Type B pancreatic cell (in vitro differentiated cells): Measurements from ENCODE around the gene CPED1. TPM values are rescaled to one million over a fixed set of nuclear protein-coding genes. Genes with fewer than 3 reads are reported as not detected.
"Not testable (repeated sequence)": the region's sequence is repeated elsewhere in the genome, so short reads cannot be mapped to it uniquely, and the experiment has no call there.

ENCODE experiments used
- DNase-seq: peaks from one replicate; pipeline ENCODE4 v3.0.0; 2021; ENCODE audit warnings: mixed read lengths; ENCODE audit not compliant: unreplicated experiment; ENCODE audit errors: extremely low spot score
- H3K27ac Mint-ChIP-seq: 2 replicates; pipeline ENCODE4 v1.8.0; 2021; ENCODE audit warnings: mild to moderate bottlenecking, mixed read lengths
- H3K27me3 Mint-ChIP-seq: 2 replicates; pipeline ENCODE4 v1.8.0; 2021; ENCODE audit warnings: mixed read lengths
- H3K36me3 Mint-ChIP-seq: 2 replicates; pipeline ENCODE4 v1.8.0; 2021; ENCODE audit warnings: mixed read lengths
- H3K4me1 Mint-ChIP-seq: one replicate; pipeline ENCODE4 v1.8.0; 2021; ENCODE audit warnings: mixed read lengths; ENCODE audit not compliant: unreplicated experiment
- H3K4me3 Mint-ChIP-seq: 2 replicates; pipeline ENCODE4 v1.8.0; 2021; ENCODE audit warnings: mild to moderate bottlenecking, mixed read lengths
- H3K9me3 Mint-ChIP-seq: 2 replicates; pipeline ENCODE4 v1.8.0; 2021; ENCODE audit warnings: mixed read lengths
- total RNA-seq: library from RNA; stranded (reverse); gene quantifications from 2 replicates; pipeline ENCODE4 v1.2.1, GENCODE V29; 2021; ENCODE audit warnings: low replicate concordance
- TF ChIP-seq, protein P1 (sequence below): fragments of 200-600 bp; sonication (generic); conservative IDR thresholded peaks from 2 replicates; pipeline ENCODE4 v1.5.0; 2021; ENCODE audit warnings: antibody characterized with exemption, mild to moderate bottlenecking

CPED1 gene
- total RNA-seq, 1 donor from 2014 or later, result 45.4 TPM

DNA sequence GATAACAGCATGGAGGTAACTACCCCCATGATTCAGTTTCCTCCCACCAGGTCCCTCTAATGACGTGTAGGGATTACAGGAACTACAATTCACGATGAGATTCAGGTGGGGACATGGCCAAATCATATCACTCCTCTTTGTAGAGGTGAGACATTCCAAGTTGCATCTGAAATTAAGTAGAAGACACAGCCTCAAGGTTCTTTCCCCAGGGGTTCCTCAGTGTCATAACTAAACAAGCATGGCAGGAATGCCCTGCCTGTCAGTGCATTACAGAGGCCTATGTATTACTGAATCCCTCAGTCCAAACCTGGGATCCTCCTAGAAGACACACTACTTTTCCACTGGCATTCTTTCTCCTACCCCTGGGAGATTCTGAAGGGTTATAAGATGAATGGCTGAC is 297.7 kb downstream of the CPED1 start:
- Mint-ChIP-seq H3K27me3 (no peaks in the 10 kb centered on the region), H3K4me3 (no peak overlapping the region), H3K4me1 (no peaks in the 10 kb centered on the region), H3K27ac (no peak overlapping the region), H3K36me3 (no peaks in the 10 kb centered on the region), H3K9me3 (peaks cover 5% of the 10 kb centered on the region)
- TF ChIP-seq, protein P1, sequence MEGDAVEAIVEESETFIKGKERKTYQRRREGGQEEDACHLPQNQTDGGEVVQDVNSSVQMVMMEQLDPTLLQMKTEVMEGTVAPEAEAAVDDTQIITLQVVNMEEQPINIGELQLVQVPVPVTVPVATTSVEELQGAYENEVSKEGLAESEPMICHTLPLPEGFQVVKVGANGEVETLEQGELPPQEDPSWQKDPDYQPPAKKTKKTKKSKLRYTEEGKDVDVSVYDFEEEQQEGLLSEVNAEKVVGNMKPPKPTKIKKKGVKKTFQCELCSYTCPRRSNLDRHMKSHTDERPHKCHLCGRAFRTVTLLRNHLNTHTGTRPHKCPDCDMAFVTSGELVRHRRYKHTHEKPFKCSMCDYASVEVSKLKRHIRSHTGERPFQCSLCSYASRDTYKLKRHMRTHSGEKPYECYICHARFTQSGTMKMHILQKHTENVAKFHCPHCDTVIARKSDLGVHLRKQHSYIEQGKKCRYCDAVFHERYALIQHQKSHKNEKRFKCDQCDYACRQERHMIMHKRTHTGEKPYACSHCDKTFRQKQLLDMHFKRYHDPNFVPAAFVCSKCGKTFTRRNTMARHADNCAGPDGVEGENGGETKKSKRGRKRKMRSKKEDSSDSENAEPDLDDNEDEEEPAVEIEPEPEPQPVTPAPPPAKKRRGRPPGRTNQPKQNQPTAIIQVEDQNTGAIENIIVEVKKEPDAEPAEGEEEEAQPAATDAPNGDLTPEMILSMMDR, result no peak
- no peak for DNase-seq

DNA sequence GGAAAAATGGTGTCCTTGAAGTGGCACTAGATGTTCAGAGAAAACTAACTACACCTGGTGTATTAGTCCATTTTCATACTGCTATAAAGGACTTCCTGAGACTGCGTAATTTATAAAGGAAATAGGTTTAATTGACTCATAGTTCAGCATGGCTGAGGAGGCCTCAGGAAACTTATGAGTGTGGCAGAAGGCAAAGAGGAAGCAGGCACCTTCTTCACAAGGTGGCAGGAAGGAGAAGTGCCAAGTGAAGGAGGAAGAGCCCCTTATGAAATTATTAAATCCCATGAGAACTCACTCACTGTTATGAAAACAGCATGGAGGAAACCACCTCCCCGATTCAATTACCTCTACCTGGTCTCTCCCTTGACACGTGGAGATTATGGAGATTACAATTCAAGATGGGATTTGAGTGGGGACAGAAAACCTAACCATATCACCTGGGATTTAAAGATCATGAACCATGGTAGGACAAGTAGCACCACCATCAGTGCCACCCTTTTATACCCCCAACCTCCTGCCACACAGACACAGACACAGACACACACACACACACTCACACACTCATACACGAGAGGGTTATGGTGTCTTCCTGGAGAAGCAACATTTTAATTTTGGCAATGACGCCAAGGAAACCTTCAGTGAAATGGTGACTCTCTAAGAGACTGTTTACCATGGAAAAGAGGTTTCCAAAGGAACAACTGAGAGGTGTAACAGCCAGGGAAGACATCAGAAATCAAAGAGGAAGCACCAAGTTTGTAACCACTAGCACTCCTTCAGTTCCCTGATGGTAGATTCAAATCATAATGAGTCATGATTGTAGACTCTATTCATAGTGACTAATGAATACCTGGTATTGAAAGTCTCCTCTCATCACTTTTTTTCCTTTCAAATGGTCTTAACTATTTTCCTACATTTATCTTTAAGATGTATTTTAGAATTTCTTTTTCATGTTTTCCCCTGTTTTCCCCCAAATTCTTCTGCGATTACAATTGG is 298.5 kb downstream of the CPED1 start:
- H3K27ac Mint-ChIP-seq, result no peak overlapping the region
- H3K4me1 Mint-ChIP-seq, result no peaks in the 10 kb centered on the region
- no peak overlapping the region for H3K4me3 Mint-ChIP-seq
- no peak for DNase-seq
- TF ChIP-seq, protein P1, result no peak
- peaks cover 2% of the 10 kb centered on the region for H3K27me3 Mint-ChIP-seq
- H3K9me3 Mint-ChIP-seq, result peaks cover 5% of the 10 kb centered on the region
- H3K36me3 Mint-ChIP-seq, result no peaks in the 10 kb centered on the region

DNA sequence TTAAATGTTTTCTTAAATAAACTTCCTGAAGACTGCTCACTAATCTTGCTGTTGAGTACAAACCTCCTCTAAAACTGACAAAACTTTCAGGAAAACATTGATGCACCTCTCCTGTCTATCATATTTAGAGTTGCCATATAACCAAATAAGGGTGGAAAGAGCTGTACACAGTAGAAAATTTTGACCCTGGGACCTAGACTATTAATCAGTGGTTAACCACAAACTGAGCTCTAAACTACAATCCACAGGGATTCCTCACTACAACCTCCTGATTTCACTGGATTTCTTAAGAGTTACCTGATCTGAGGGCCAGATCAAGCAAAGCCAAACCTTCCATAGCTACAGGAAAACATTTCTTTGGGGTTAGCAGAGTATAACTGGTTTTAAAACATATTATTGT is 300.4 kb downstream of the CPED1 start:
- Mint-ChIP-seq H3K27me3 (peaks cover 4% of the 10 kb centered on the region), H3K27ac (no peak overlapping the region), H3K36me3 (no peaks in the 10 kb centered on the region), H3K4me3 (no peak overlapping the region), H3K9me3 (peaks cover 5% of the 10 kb centered on the region), H3K4me1 (no peaks in the 10 kb centered on the region)
- DNase-seq, result no peak
- TF ChIP-seq, protein P1, result no peak

GRCh38 chr7:121289930-121290329 is 301.4 kb downstream of the CPED1 start:
- not testable (repeated sequence) for H3K27ac Mint-ChIP-seq, H3K27me3 Mint-ChIP-seq, DNase-seq, H3K4me3 Mint-ChIP-seq, H3K4me1 Mint-ChIP-seq, H3K36me3 Mint-ChIP-seq, H3K9me3 Mint-ChIP-seq

- TF ChIP-seq, protein P1, result no peak
- Mint-ChIP-seq H3K9me3 (no peaks in the 10 kb centered on the region), H3K36me3 (no peaks in the 10 kb centered on the region), H3K4me1 (no peaks in the 10 kb centered on the region), H3K27ac (no peak overlapping the region), H3K4me3 (no peak overlapping the region), H3K27me3 (peaks cover 4% of the 10 kb centered on the region)
- DNase-seq, result no peak
These were observed 306.0 kb downstream of the CPED1 start for GRCh38 chr7:121294448-121294992.

DNA sequence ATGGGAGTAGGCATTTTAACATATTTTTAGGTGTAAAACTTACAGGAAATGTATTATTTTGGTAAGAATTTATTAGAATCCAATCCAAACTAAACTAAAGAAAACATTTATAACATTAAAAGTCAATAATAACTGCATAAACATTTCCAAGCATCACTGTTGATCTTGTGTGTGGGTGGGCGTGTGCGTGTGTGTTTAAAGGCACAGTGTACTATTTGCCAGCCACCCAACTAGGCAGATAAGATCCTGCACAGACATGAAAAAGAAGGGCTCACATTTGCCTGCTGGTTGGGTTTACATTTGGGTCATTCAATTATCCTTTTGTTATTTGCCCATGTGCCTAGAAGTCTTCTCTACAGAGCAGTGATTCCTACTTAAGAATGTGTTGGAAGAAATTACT is 309.3 kb downstream of the CPED1 start:
- no peaks in the 10 kb centered on the region for H3K4me1 Mint-ChIP-seq
- DNase-seq, result no peak
- H3K9me3 Mint-ChIP-seq, result no peaks in the 10 kb centered on the region
- no peak overlapping the region for H3K27ac Mint-ChIP-seq
- H3K36me3 Mint-ChIP-seq, result no peaks in the 10 kb centered on the region
- TF ChIP-seq, protein P1, result no peak
- H3K27me3 Mint-ChIP-seq, result no peaks in the 10 kb centered on the region
- no peak overlapping the region for H3K4me3 Mint-ChIP-seq
